Skeletal muscle satellite cell (primary cell): ENCODE measurements around the gene MOSPD2.

ENCODE experiments used
- H3K27me3 ChIP-seq: 2 replicates; pipeline ENCODE4 v1.7.0; 2013; ENCODE audit warnings: low read length; ENCODE audit not compliant: control insufficient read depth, insufficient read depth
- H3K36me3 ChIP-seq: 2 replicates; pipeline ENCODE4 v1.7.0; 2013; ENCODE audit warnings: mild to moderate bottlenecking, control low read depth, low read length; ENCODE audit not compliant: insufficient read depth
- H3K4me1 ChIP-seq: 2 replicates; pipeline ENCODE4 v1.7.0; 2013; ENCODE audit warnings: low read length; ENCODE audit not compliant: control insufficient read depth, insufficient read depth
- H3K4me2 ChIP-seq: 2 replicates; pipeline ENCODE4 v1.7.0; 2013; ENCODE audit warnings: mild to moderate bottlenecking, low read length
- H3K4me3 ChIP-seq: 2 replicates; pipeline ENCODE4 v1.7.0; 2013; ENCODE audit warnings: low read length
- H3K9ac ChIP-seq: 2 replicates; pipeline ENCODE4 v1.7.0; 2013; ENCODE audit warnings: mild to moderate bottlenecking, low read depth, low read length, moderate library complexity
- H3K9me3 ChIP-seq: replicated peaks from 2 replicates; pipeline ENCODE4 v1.7.0; 2013; ENCODE audit warnings: mild to moderate bottlenecking, control low read depth, low read length

The MOSPD2 gene

GRCh38 chrX:14915596-14915995, 42.4 kb downstream of the MOSPD2 start:
- Histone ChIP-seq H3K36me3 (peaks cover 5% of the 10 kb centered on the region), H3K4me3 (no peak overlapping the region), H3K27me3 (no peaks in the 10 kb centered on the region), H3K4me1 (peaks cover 18% of the 10 kb centered on the region), H3K9me3 (no peaks in the 10 kb centered on the region), H3K4me2 (peak overlapping the region; percentile 22), H3K9ac (no peak overlapping the region)

- Histone ChIP-seq H3K4me3 (no peak overlapping the region), H3K36me3 (peaks cover 5% of the 10 kb centered on the region), H3K4me2 (peak overlapping the region; percentile 22), H3K4me1 (peaks cover 18% of the 10 kb centered on the region), H3K9me3 (no peaks in the 10 kb centered on the region), H3K9ac (no peak overlapping the region), H3K27me3 (no peaks in the 10 kb centered on the region)
Measured at GRCh38 chrX:14916017-14916674, 42.9 kb downstream of the MOSPD2 start.

- Histone ChIP-seq H3K9me3 (no peaks in the 10 kb centered on the region), H3K27me3 (no peaks in the 10 kb centered on the region), H3K4me2 (no peak overlapping the region), H3K4me3 (no peak overlapping the region), H3K9ac (no peak overlapping the region), H3K36me3 (peaks cover 5% of the 10 kb centered on the region), H3K4me1 (peaks cover 21% of the 10 kb centered on the region)
Measured at GRCh38 chrX:14919407-14919806, 46.2 kb downstream of the MOSPD2 start.

- Histone ChIP-seq H3K9ac (no peak overlapping the region), H3K4me2 (no peak overlapping the region), H3K9me3 (no peaks in the 10 kb centered on the region), H3K4me3 (no peak overlapping the region), H3K27me3 (no peaks in the 10 kb centered on the region), H3K4me1 (peaks cover 21% of the 10 kb centered on the region), H3K36me3 (peaks cover 5% of the 10 kb centered on the region)
Measured at GRCh38 chrX:14920196-14920595, 47.0 kb downstream of the MOSPD2 start.

- H3K4me1 ChIP-seq, result peaks cover 16% of the 10 kb centered on the region
- no peaks in the 10 kb centered on the region for H3K36me3 ChIP-seq
- H3K4me2 ChIP-seq, result no peak overlapping the region
- no peaks in the 10 kb centered on the region for H3K9me3 ChIP-seq
- H3K4me3 ChIP-seq, result no peak overlapping the region
- no peaks in the 10 kb centered on the region for H3K27me3 ChIP-seq
- peak overlapping the region; percentile 22 for H3K9ac ChIP-seq
Measured at GRCh38 chrX:14922437-14922836, 49.2 kb downstream of the MOSPD2 start.

- Histone ChIP-seq H3K27me3 (no peaks in the 10 kb centered on the region), H3K4me1 (peaks cover 16% of the 10 kb centered on the region), H3K4me3 (no peak overlapping the region), H3K9me3 (no peaks in the 10 kb centered on the region), H3K36me3 (no peaks in the 10 kb centered on the region), H3K4me2 (no peak overlapping the region), H3K9ac (no peak overlapping the region)
Measured at GRCh38 chrX:14923761-14924160, 50.5 kb downstream of the MOSPD2 start.

GRCh38 chrX:14926471-14926870, 53.2 kb downstream of the MOSPD2 start:
- Histone ChIP-seq H3K4me3 (no peak overlapping the region), H3K4me1 (peaks cover 8% of the 10 kb centered on the region), H3K27me3 (no peaks in the 10 kb centered on the region)

GRCh38 chrX:14927401-14927800, 54.2 kb downstream of the MOSPD2 start:
- Histone ChIP-seq H3K9me3 (no peaks in the 10 kb centered on the region), H3K4me3 (no peak overlapping the region), H3K27me3 (no peaks in the 10 kb centered on the region), H3K36me3 (no peaks in the 10 kb centered on the region), H3K4me1 (peaks cover 8% of the 10 kb centered on the region), H3K4me2 (no peak overlapping the region), H3K9ac (no peak overlapping the region)

More at GRCh38 chrX:14926471-14926870, 53.2 kb downstream of the MOSPD2 start:
- no peaks in the 10 kb centered on the region for H3K36me3 ChIP-seq
- no peaks in the 10 kb centered on the region for H3K9me3 ChIP-seq
- H3K9ac ChIP-seq, result no peak overlapping the region
- H3K4me2 ChIP-seq, result no peak overlapping the region

GRCh38 chrX:14930663-14931062, 57.4 kb downstream of the MOSPD2 start:
- Histone ChIP-seq H3K9me3 (no peaks in the 10 kb centered on the region), H3K4me2 (no peak overlapping the region), H3K4me1 (peaks cover 4% of the 10 kb centered on the region), H3K27me3 (no peaks in the 10 kb centered on the region), H3K9ac (no peak overlapping the region), H3K4me3 (no peak overlapping the region), H3K36me3 (no peaks in the 10 kb centered on the region)

GRCh38 chrX:14932136-14932535, 58.9 kb downstream of the MOSPD2 start:
- Histone ChIP-seq H3K9ac (no peak overlapping the region), H3K27me3 (no peaks in the 10 kb centered on the region), H3K4me2 (no peak overlapping the region), H3K4me3 (no peak overlapping the region), H3K4me1 (no peaks in the 10 kb centered on the region), H3K9me3 (no peaks in the 10 kb centered on the region), H3K36me3 (no peaks in the 10 kb centered on the region)

- no peak overlapping the region for H3K9ac ChIP-seq
Measured at GRCh38 chrX:14934423-14934822, 61.2 kb downstream of the MOSPD2 start.

GRCh38 chrX:14936561-14936960, 63.3 kb downstream of the MOSPD2 start:
- Histone ChIP-seq H3K27me3 (no peaks in the 10 kb centered on the region), H3K36me3 (no peaks in the 10 kb centered on the region), H3K4me1 (no peaks in the 10 kb centered on the region), H3K4me3 (no peak overlapping the region), H3K9me3 (no peaks in the 10 kb centered on the region), H3K4me2 (peak overlapping the region; percentile 39), H3K9ac (no peak overlapping the region)

More at GRCh38 chrX:14934423-14934822, 61.2 kb downstream of the MOSPD2 start:
- Histone ChIP-seq H3K4me3 (no peak overlapping the region), H3K9me3 (no peaks in the 10 kb centered on the region), H3K4me2 (no peak overlapping the region), H3K27me3 (no peaks in the 10 kb centered on the region), H3K4me1 (no peaks in the 10 kb centered on the region), H3K36me3 (no peaks in the 10 kb centered on the region)
